ENCODE results near the gene PSME1. TPM values are rescaled to one million over a fixed set of nuclear protein-coding genes. Genes with fewer than 3 reads are reported as not detected.

PSME1 gene
- total RNA-seq, 4 donors from 2014 or later, result 100 to 256 (median 116) TPM

Small RNA genes lying within 50 kb of the gene (small RNA-seq; reads per million reads assigned to genes)
- 0 to 0.15 (median 0.04) reads per million in 4 donors for gene IPO4
- 0 reads per million in 4 donors for gene IRF9
- gene RNA5SP383, result 0.21 to 1.5 (median 1.1) reads per million in 4 donors

Other genes with a start within 250 kb of the PSME1 start
- gene DHRS4, start 182.4 kb upstream of the PSME1 start, total RNA-seq, result 10 to 100 TPM; 27.5 to 46.0 (median 38.0) TPM
- gene DHRS4L2, start 147.3 kb upstream of the PSME1 start, total RNA-seq, result 10 to 100 TPM in 3 of 4 donors, 1 to 10 TPM in 1; 9.4 to 35.6 (median 27.2) TPM
- gene CARMIL3, start 84.2 kb upstream of the PSME1 start, total RNA-seq, result 1 to 10 TPM in 2 of 4 donors, under 1 TPM in 2; 0.38 to 1.2 (median 0.86) TPM
- not detected for gene CPNE6, start 64.6 kb upstream of the PSME1 start, total RNA-seq
- gene PCK2, start 41.9 kb upstream of the PSME1 start, total RNA-seq, result 10 to 100 TPM; 10.5 to 13.5 (median 12.8) TPM
- 100 to 1,000 TPM in 1 of 4 donors, 10 to 100 TPM in 3; 55.4 to 114 (median 79.3) TPM for gene DCAF11, start 21.4 kb upstream of the PSME1 start, total RNA-seq
- 1 to 10 TPM in 3 of 4 donors, under 1 TPM in 1; 0.79 to 4.5 (median 3.3) TPM for gene NRL, start 21.2 kb upstream of the PSME1 start, total RNA-seq
- 1 to 10 TPM in 1 of 4 donors, under 1 TPM in 2, not detected in 1; 0.42 to 3.7 (median 0.95) TPM for gene FITM1, start 5.5 kb upstream of the PSME1 start, total RNA-seq
- 10 to 100 TPM in 3 of 4 donors, 1 to 10 TPM in 1; 6.0 to 12.1 (median 10.9) TPM for gene EMC9, start 5.4 kb downstream of the PSME1 start, total RNA-seq
- gene PSME2, start 10.4 kb downstream of the PSME1 start, total RNA-seq, result 100 to 1,000 TPM in 1 of 4 donors, 10 to 100 TPM in 3; 44.4 to 110 (median 77.2) TPM
- gene RNF31, start 11.3 kb downstream of the PSME1 start, total RNA-seq, result 10 to 100 TPM; 26.8 to 35.6 (median 32.4) TPM
- gene IRF9, start 25.1 kb downstream of the PSME1 start, total RNA-seq, result 10 to 100 TPM; 21.9 to 52.2 (median 45.9) TPM
- gene REC8, start 35.9 kb downstream of the PSME1 start, total RNA-seq, result 1 to 10 TPM in 3 of 4 donors, under 1 TPM in 1; 0.47 to 7.4 (median 3.0) TPM
- 10 to 100 TPM; 32.9 to 55.1 (median 40.4) TPM for gene IPO4, start 52.6 kb downstream of the PSME1 start, total RNA-seq
- gene TM9SF1, start 59.2 kb downstream of the PSME1 start, total RNA-seq, result 10 to 100 TPM; 36.4 to 51.3 (median 44.6) TPM
- not detected for gene TSSK4, start 69.5 kb downstream of the PSME1 start, total RNA-seq
- 10 to 100 TPM; 23.6 to 80.7 (median 62.8) TPM for gene CHMP4A, start 77.3 kb downstream of the PSME1 start, total RNA-seq
- gene MDP1, start 79.9 kb downstream of the PSME1 start, total RNA-seq, result 10 to 100 TPM in 2 of 4 donors, 1 to 10 TPM in 2; 1.4 to 12.4 (median 8.6) TPM
- 100 to 1,000 TPM in 3 of 4 donors, 10 to 100 TPM in 1; 93.1 to 182 (median 121) TPM for gene NEDD8, start 96.2 kb downstream of the PSME1 start, total RNA-seq
- gene GMPR2, start 96.7 kb downstream of the PSME1 start, total RNA-seq, result 10 to 100 TPM; 18.5 to 47.7 (median 33.1) TPM
- 10 to 100 TPM; 46.3 to 94.3 (median 56.1) TPM for gene TINF2, start 106.4 kb downstream of the PSME1 start, total RNA-seq
- 1,000 to 10,000 TPM in 2 of 4 donors, 100 to 1,000 TPM in 2; 566 to 1,879 (median 1,037) TPM for gene TGM1, start 127.0 kb downstream of the PSME1 start, total RNA-seq
- 100 to 1,000 TPM in 2 of 4 donors, 10 to 100 TPM in 2; 68.9 to 171 (median 108) TPM for gene RABGGTA, start 135.4 kb downstream of the PSME1 start, total RNA-seq
- gene DHRS1, start 163.6 kb downstream of the PSME1 start, total RNA-seq, result 100 to 1,000 TPM in 2 of 4 donors, 10 to 100 TPM in 2; 81.6 to 164 (median 101) TPM
- 10 to 100 TPM; 18.0 to 29.8 (median 25.0) TPM for gene NOP9, start 163.7 kb downstream of the PSME1 start, total RNA-seq
- gene CIDEB, start 171.8 kb downstream of the PSME1 start, total RNA-seq, result 10 to 100 TPM; 18.3 to 41.4 (median 30.4) TPM
- 100 to 1,000 TPM in 3 of 4 donors, 10 to 100 TPM in 1; 66.0 to 169 (median 123) TPM for gene LTB4R2, start 173.9 kb downstream of the PSME1 start, total RNA-seq
- 10 to 100 TPM; 47.9 to 99.9 (median 85.4) TPM for gene LTB4R, start 175.3 kb downstream of the PSME1 start, total RNA-seq
- 10 to 100 TPM in 2 of 4 donors, 1 to 10 TPM in 2; 3.1 to 23.1 (median 11.7) TPM for gene ADCY4, start 198.9 kb downstream of the PSME1 start, total RNA-seq
- 10 to 100 TPM; 10.3 to 21.4 (median 12.7) TPM for gene RIPK3, start 203.8 kb downstream of the PSME1 start, total RNA-seq
- 10 to 100 TPM in 2 of 4 donors, 1 to 10 TPM in 2; 2.7 to 22.5 (median 9.2) TPM for gene NFATC4, start 232.0 kb downstream of the PSME1 start, total RNA-seq